ENCODE measurements around the gene ANKS1A.
"Not testable (repeated sequence)": the region's sequence is repeated elsewhere in the genome, so short reads cannot be mapped to it uniquely, and the experiment has no call there.

ANKS1A gene

GRCh38 chr6:34924831-34925625 is 36.0 kb downstream of the ANKS1A start:
- TF ChIP-seq, protein P1, sequence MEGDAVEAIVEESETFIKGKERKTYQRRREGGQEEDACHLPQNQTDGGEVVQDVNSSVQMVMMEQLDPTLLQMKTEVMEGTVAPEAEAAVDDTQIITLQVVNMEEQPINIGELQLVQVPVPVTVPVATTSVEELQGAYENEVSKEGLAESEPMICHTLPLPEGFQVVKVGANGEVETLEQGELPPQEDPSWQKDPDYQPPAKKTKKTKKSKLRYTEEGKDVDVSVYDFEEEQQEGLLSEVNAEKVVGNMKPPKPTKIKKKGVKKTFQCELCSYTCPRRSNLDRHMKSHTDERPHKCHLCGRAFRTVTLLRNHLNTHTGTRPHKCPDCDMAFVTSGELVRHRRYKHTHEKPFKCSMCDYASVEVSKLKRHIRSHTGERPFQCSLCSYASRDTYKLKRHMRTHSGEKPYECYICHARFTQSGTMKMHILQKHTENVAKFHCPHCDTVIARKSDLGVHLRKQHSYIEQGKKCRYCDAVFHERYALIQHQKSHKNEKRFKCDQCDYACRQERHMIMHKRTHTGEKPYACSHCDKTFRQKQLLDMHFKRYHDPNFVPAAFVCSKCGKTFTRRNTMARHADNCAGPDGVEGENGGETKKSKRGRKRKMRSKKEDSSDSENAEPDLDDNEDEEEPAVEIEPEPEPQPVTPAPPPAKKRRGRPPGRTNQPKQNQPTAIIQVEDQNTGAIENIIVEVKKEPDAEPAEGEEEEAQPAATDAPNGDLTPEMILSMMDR (conservative IDR thresholded peaks at IDR 0.05) = no peak
- no peak overlapping the region for H3K27ac ChIP-seq

- TF ChIP-seq, protein P1 (conservative IDR thresholded peaks at IDR 0.05) = no peak
- no peak overlapping the region for H3K27ac ChIP-seq
These were observed 37.6 kb downstream of the ANKS1A start for GRCh38 chr6:34926655-34927054.

- H3K27ac ChIP-seq = peak overlapping the region; percentile 84
- TF ChIP-seq, protein P1 (conservative IDR thresholded peaks at IDR 0.05) = no peak
These were observed 39.2 kb downstream of the ANKS1A start for GRCh38 chr6:34928220-34928619.

DNA sequence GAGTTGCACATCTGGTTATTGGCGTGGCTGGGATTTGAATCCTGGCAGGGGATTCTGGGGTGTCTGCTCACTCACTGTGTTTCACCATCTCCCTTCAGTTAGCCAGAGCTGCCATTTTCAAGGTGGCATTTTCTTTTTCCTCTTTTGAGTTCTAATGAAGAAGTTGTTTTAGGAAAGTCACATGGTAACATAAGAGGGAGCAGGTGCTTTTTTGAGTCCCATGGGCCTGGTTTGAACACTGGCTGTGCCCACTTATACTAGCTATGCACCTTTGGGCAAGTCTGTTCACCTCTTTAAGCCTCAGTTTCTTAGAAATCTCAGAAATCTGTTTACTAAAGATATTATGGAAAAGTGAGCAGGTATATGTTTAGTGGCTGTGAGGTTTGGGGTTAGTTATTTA is 39.6 kb downstream of the ANKS1A start:
- TF ChIP-seq, protein P1 (conservative IDR thresholded peaks at IDR 0.05) = no peak

DNA sequence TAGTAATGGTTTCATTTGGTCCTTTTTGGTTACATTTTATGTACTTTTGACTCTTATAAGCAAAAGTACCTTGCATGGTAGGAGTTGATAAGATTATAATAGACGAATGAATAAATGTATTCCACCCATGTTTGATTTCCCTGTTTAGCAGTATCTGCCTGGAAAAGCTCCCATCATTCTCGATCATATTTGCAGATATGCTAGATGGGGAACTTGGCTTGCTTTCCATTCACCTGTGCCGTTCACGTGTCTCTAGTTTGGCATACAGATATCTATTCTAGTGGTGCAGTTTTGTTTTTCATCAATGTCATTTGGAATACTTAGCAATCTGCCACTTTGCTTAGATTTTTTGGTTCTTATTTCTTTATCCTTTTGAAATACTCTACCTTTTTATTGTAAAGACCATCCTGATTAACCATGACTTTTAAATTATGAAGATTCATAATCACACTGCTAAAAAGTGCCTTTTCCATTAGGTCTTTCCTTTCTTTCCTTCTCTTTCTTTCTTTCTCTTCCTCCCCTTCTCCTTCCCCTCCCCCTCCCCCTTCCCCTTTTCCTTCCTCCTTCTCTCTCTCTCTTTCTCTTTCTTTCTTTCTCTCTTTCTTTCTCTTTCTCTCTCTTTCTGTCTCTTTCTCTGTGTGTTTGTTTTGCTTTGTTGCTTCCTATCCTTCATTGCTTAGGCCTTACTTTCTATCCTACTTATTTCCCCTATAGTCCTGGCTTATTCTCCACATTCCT is 40.4 kb downstream of the ANKS1A start:
- TF ChIP-seq, protein P1 (conservative IDR thresholded peaks at IDR 0.05) = no peak

More for the DNA sequence above, 39.6 kb downstream of the ANKS1A start:
- H3K27ac ChIP-seq = peak overlapping the region; percentile 84

DNA sequence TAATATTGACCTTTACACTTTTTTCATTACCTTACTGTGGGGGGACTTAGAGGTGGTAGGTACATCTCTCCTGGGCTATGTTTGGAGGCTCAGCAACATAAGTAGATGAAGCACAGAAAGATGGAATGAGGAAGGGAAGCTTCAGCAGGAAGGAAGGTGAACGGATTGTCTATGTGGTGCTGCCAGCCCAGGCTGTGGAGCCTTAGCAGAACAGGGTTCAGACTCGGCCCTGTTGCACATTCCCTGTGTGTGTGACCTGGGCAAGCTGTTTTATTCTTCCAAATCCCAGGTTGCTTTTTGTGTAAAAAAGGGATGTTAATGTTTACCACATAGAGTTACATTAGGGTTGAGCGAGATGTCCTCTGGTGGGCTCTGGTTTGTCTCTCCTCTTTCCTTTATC is 41.2 kb downstream of the ANKS1A start:
- TF ChIP-seq, protein P1 (conservative IDR thresholded peaks at IDR 0.05) = no peak
- peak overlapping the region; percentile 84 for H3K27ac ChIP-seq

More for the DNA sequence above, 40.4 kb downstream of the ANKS1A start:
- H3K27ac ChIP-seq = peak overlapping the region; percentile 84

GRCh38 chr6:34932202-34932601 is 43.1 kb downstream of the ANKS1A start:
- not testable (repeated sequence) for H3K27ac ChIP-seq
